LNCaP clone FGC (cell line): ENCODE results near the gene ZNF112.
"Not testable (repeated sequence)": the region's sequence is repeated elsewhere in the genome, so short reads cannot be mapped to it uniquely, and the experiment has no call there.

Source experiments
- DNase-seq: peaks from one replicate; pipeline ENCODE4 v3.0.0-alpha.2; 2011; ENCODE audit warnings: low read depth
- H3K4me3 ChIP-seq: 2 replicates; pipeline ENCODE4 v1.5.1; 2011; ENCODE audit warnings: mild to moderate bottlenecking, low read depth, low read length, control low read depth
- TF ChIP-seq, protein P1 (sequence below): IDR thresholded peaks from 2 replicates; pipeline ENCODE4 v1.5.1; 2012; ENCODE audit warnings: mild to moderate bottlenecking; ENCODE audit not compliant: control insufficient read depth, insufficient read depth; ENCODE audit errors: extremely low read depth

The ZNF112 gene

GRCh38 chr19:44345959-44346358, 10.5 kb downstream of the ZNF112 start:
- no peak overlapping the region for H3K4me3 ChIP-seq
- no peak for DNase-seq
- TF ChIP-seq, protein P1, sequence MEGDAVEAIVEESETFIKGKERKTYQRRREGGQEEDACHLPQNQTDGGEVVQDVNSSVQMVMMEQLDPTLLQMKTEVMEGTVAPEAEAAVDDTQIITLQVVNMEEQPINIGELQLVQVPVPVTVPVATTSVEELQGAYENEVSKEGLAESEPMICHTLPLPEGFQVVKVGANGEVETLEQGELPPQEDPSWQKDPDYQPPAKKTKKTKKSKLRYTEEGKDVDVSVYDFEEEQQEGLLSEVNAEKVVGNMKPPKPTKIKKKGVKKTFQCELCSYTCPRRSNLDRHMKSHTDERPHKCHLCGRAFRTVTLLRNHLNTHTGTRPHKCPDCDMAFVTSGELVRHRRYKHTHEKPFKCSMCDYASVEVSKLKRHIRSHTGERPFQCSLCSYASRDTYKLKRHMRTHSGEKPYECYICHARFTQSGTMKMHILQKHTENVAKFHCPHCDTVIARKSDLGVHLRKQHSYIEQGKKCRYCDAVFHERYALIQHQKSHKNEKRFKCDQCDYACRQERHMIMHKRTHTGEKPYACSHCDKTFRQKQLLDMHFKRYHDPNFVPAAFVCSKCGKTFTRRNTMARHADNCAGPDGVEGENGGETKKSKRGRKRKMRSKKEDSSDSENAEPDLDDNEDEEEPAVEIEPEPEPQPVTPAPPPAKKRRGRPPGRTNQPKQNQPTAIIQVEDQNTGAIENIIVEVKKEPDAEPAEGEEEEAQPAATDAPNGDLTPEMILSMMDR: no peak

DNA sequence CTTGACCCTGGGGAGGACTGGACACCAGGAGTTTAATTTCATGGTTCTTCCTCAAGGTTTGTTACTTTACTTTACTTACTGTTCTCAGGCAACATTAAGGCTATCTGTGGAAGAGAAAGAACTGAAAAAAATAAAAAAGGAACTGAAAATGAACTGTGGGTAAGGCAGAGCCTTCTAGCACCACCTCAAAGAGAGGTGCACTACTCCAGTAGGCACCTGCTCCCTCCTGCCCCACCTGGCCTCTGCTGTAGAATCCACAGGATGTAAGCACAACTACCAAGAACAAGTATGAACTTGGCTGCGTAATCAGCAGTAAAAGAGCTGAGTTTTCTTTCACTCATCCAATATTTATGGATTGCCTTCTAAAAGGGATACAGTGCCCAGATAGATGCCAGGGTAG, 12.2 kb downstream of the ZNF112 start:
- TF ChIP-seq, protein P1: no peak
- DNase-seq: no peak
- H3K4me3 ChIP-seq: no peak overlapping the region

DNA sequence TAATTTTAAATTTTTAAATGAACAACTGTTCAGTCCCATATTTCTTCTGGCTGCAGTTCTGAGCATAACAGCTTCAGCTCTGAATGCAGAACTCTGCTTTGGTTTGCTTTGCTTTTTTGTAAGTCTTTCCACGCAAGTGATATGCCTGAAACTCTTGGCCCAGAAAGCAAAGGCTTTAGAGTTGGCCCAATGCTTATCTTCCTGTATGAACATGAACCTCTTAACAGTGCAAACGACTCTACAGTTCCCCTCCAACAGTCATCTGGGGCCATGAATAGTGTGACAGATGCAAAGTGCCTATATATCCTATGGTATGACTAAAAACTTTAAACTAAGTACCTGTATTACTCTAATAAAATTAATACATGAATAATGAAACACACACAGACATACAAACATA, 14.7 kb downstream of the ZNF112 start:
- TF ChIP-seq, protein P1: no peak
- DNase-seq: no peak
- no peak overlapping the region for H3K4me3 ChIP-seq

DNA sequence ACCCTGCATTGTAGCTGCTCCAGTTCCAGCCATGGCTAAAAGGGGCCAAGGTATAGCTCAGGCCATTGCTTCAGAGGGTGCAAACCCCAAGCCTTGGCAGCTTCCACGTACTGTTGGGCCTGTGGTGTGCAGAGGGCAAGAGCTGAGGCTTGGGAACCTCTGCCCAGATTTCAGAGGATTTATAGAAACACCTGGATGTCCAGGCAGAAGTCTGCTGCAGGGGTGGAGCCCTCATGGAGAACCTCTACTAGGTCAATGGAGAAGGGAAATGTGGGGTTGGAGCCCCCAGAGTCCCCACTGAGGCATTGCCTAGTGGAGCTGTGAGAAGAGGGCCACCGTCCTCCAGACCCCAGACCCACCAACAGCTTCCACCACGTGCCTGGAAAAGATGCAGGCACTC, 21.8 kb downstream of the ZNF112 start:
- not testable (repeated sequence) for H3K4me3 ChIP-seq, DNase-seq

DNA sequence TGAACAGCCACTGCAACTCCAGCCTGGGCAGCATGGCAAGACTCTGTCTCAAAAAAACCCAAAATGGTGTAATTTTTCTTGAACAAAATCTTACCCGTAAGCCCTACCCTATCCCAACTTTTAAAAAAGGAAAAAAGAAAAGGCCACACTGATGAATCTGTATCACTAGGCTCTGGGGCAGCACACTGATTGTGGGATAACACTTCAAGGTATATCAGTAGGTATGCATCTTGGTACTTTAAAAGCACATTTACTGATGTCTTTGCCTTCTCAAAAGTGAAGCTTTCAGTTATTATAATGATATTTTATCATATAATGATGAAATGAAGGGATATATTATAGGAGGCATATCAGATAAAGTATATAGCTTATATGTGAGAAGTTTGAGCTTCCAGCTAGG, 24.3 kb downstream of the ZNF112 start:
- TF ChIP-seq, protein P1: no peak
- no peak for DNase-seq

GRCh38 chr19:44315883-44316282, 40.6 kb downstream of the ZNF112 start:
- DNase-seq: no peak
- no peak overlapping the region for H3K4me3 ChIP-seq

More for the DNA sequence above, 24.3 kb downstream of the ZNF112 start:
- no peak overlapping the region for H3K4me3 ChIP-seq

DNA sequence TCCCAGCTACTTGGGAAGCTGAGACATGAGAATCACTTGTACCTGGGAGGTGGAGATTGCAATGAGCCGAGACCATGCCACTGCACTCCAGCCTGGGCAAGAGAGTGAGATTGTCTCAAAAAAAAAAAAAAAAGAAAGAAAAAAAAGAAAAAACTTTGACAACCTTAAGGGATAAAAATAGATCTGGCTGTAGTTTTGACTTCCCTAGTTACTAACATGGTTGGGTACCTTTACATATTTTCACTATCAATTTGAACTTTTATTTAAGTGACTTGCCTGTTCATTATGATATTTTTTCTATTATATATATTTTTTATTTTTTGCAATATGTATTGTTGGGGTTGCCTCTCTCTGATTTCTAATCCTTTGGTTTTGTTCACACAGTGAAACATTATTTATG, 43.2 kb downstream of the ZNF112 start:
- no peak for DNase-seq
- TF ChIP-seq, protein P1: no peak
- no peak overlapping the region for H3K4me3 ChIP-seq

More at GRCh38 chr19:44315883-44316282, 40.6 kb downstream of the ZNF112 start:
- TF ChIP-seq, protein P1: no peak

DNA sequence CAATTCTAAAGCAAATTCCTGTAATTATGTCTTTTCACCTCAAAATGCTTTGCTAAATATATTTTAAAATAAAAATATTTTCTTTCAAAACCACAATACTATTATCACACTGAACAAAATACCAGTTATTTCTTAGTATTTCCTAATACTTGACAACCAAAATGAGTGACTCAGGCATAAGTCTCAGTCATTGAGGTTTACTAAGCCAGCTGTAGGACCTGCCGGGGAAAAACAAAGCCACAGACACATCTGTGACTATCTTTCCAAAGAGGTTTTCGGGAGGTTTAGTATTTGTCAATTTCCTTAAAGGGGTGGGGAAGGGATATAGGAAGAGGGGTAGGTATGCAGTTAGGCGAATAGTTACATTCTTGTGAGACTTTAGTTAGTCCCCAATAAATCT, 48.5 kb downstream of the ZNF112 start:
- H3K4me3 ChIP-seq: no peak overlapping the region
- TF ChIP-seq, protein P1: no peak
- DNase-seq: no peak
